HG02798 (cell line): Measurements from ENCODE around the gene BCDIN3D.

Experiments used
- ATAC-seq: cut with Tn5 transposase; IDR thresholded peaks from one replicate; pipeline ENCODE4 v1.9.1; 2021; ENCODE audit warnings: mild to moderate bottlenecking; ENCODE audit not compliant: unreplicated experiment, poor library complexity

BCDIN3D gene

GRCh38 chr12:49801141-49802063 is 41.5 kb downstream of the BCDIN3D start:
- ATAC-seq = no peak

GRCh38 chr12:49800421-49801140 is 42.3 kb downstream of the BCDIN3D start:
- no peak for ATAC-seq

GRCh38 chr12:49798934-49799333 is 44.0 kb downstream of the BCDIN3D start:
- no peak for ATAC-seq

- no peak for ATAC-seq
Measured at GRCh38 chr12:49798248-49798647, 44.7 kb downstream of the BCDIN3D start.

GRCh38 chr12:49797449-49797776 is 45.5 kb downstream of the BCDIN3D start:
- ATAC-seq = no peak

- ATAC-seq = no peak
Measured at GRCh38 chr12:49796606-49797448, 46.1 kb downstream of the BCDIN3D start.

- no peak for ATAC-seq
Measured at GRCh38 chr12:49796155-49796554, 46.8 kb downstream of the BCDIN3D start.

- no peak for ATAC-seq
Measured at GRCh38 chr12:49795654-49796105, 47.2 kb downstream of the BCDIN3D start.

- no peak for ATAC-seq
Measured at GRCh38 chr12:49794811-49795653, 47.9 kb downstream of the BCDIN3D start.

- no peak for ATAC-seq
Measured at GRCh38 chr12:49794021-49794420, 48.9 kb downstream of the BCDIN3D start.

- ATAC-seq = no peak
Measured at GRCh38 chr12:49793620-49794019, 49.3 kb downstream of the BCDIN3D start.

- ATAC-seq = no peak
Measured at GRCh38 chr12:49792976-49793580, 49.8 kb downstream of the BCDIN3D start.

- ATAC-seq = no peak
Measured at GRCh38 chr12:49792181-49792970, 50.5 kb downstream of the BCDIN3D start.

GRCh38 chr12:49791700-49792099 is 51.2 kb downstream of the BCDIN3D start:
- ATAC-seq = no peak

- ATAC-seq = no peak
Measured at GRCh38 chr12:49790741-49791555, 52.0 kb downstream of the BCDIN3D start.

GRCh38 chr12:49789992-49790391 is 52.9 kb downstream of the BCDIN3D start:
- ATAC-seq = no peak

GRCh38 chr12:49787672-49788071 is 55.2 kb downstream of the BCDIN3D start:
- ATAC-seq = no peak
